HG03108 (cell line): Measurements from ENCODE around the gene CETN3.
A peak's percentile ranks its signal among the peaks of the same experiment; 100 is the strongest.

Source experiments
- ATAC-seq: cut with Tn5 transposase; IDR thresholded peaks from one replicate; pipeline ENCODE4 v1.9.1; 2021; ENCODE audit warnings: moderate library complexity; ENCODE audit not compliant: unreplicated experiment

CETN3 gene

DNA sequence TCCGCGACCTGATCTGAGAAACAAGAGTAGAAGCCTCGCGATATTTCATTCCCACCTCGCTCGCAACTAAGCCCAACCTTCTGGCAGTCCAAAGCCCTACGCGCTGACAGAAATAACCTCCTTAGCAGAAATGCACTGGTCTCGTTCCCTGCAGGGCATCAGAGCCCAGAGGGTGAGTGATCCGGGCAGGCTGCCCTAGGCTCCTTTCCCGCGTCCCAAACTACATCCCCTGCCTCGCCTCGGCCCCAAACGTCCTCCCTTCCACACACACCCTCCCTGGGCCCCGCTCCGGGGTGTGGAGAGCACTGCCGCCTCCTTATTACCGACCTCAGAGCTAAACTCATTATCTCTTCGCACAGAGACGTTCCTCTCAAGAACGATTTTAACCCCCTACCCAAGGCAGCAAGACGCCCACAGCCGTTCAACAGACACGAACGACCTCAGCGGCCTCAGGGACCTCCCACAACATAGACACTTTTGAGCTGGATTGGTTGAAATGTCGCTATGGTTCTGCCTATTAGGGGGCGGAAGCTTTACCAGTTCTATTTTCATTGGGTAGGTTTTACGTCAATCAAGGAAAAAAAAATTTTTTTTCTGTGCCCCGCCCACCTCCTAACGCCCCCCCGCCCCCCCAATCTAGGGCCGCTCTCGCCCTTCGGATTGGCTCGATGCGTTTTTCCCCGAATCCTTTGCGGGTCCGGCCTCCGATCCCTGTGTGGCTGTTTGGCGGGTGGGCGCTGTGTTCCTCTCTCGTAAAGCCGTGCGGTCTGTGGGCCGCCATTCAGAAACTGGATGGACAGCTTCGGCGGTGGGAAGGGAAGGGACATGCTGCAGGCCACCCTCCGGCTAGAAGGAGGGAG is at the start of gene CETN3:
CETN3 (minus strand) TSS at position 439 of the 860 bp plus-strand sequence; CDS start at position 344, 95 bp downstream.
- peak; percentile 91 for ATAC-seq

DNA sequence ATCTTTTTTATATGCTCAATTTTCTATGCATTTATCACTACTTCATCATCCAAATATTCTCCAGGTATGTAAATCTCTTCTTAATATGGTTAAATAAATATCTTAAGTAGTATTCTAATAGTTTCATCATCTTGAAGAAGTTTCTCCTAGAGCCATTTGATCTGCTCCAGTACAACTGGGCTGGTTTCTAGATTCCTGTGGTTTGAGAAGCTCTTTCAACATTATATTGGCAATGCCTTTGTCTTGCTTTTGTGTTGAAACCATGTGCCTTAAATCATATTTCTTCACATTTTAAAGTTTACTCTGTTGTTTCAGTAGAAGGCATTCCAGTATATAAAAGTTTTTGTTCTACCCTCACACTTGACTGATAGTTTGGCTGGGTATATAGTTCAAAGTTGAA is 37.4 kb upstream of the CETN3 start:
- ATAC-seq: no peak

DNA sequence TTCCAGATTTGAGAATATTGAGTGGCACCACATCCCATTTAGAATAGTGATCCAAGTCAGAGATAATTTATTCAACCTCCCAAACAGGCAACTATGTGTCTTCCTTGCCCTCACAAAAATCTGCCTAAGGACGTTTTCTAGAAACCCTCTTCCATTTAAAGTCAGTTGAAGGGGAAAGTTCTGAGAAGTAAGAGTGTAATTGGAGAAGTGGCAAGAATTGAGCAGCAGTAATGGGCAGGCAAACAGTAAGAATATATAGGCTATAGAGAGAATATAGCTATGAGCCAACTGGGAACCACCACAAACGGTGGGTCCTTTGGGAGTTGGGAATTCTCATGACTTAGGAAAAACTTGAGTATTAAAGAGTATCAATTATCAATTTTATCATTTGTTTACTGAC is 31.1 kb upstream of the CETN3 start:
- ATAC-seq: no peak

DNA sequence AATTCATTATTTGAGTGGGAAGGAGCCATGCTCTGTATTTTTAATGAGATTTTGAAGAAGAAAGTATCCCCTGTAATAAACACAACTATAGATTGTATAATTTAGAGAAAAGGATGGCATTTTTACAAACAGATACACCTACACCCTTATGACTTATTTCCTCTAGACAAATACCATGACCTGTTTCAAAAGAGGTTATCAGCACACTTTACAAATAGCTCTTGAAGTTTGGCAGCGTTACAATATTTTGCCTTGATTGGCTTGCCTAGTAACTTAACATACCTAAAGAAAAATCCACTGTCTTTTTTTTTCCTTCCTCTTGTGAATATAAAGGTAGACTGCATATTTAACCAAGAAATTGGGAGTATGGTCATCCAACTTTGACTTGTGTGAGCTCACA is 28.5 kb upstream of the CETN3 start:
- no peak for ATAC-seq

DNA sequence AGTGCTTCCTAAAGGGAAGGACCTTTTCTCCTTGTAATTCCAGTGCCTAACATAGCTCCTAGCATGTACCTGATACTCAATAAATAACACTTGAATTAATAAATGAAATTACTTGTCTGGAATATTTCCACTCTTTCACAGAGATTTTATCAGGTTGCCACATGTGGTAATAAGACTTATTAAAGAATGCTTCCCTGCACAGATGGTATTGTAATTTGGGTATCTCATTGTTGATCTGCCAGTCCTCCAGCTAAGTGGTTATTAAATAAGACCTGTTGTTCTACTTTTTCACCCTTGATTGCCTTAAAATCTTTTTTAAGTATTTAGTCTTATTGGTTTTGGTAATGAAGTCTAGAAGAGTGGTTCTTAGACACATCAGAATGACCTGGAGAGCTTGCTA is 28.1 kb upstream of the CETN3 start:
- ATAC-seq: no peak

DNA sequence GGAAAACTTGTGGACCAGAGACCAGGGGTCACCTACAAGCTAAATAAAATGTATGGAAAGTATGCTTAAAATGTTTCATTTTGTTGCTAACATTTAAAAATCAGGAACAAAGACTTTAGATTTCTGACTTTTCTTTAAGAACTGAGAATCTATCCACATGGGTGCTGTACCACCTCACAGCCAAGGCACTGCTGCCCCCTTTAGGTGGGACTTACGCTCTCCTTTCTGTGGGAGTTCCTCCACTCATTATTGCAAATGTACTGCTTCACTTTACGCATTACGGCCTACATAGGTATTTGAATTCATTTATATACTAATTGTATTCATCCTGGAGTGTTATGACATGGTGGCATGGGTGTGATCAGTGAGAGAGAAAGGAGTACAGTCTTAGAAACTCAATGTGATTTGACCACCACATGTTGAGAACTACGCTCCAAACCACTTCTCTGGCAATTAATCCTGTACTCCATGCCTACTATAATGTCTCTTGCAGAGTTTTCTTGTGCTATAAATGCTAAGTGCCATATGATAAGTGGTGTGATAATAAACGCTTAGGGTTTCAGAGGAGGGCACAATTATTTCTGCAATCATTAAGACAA is 24.7 kb upstream of the CETN3 start:
- ATAC-seq: peak; percentile 50

DNA sequence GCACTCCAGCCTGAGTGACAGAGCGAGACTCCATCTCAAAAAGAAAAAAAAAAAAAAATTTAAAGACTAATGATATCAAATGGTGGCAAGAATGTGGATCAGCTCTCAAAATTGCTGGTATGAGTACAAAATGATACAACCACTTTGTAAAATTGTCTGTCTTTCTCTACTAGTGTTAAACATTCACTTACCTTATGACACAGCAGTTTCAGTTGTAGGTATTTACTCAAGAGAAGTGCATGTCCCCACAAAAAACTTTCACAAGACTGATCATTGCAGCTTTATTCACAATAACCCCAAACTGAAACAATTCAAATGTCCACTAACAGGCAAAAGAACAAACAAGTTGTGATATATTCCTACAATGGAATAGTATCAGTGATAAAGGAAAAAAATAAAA is 14.7 kb upstream of the CETN3 start:
- peak; percentile 66 for ATAC-seq

DNA sequence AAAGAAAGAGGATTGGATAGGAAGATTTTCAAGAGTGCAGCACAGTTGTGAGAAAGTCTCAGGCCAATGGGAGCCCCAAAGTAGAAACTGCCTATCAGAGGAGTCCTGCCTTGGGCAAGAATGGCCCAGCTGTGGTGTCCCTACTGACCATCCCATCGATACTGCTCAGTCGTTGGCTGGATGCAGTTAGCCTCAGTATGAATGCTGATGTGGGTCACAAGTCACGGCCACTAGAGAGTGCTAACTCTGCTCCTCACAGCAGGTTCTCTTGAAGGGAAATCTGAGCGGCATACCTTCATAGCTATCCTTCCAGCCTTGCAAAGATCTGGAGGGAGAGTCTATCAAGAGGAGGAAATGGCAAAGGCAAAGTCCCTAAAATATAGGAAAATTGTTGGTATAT is 11.6 kb upstream of the CETN3 start:
- no peak for ATAC-seq

DNA sequence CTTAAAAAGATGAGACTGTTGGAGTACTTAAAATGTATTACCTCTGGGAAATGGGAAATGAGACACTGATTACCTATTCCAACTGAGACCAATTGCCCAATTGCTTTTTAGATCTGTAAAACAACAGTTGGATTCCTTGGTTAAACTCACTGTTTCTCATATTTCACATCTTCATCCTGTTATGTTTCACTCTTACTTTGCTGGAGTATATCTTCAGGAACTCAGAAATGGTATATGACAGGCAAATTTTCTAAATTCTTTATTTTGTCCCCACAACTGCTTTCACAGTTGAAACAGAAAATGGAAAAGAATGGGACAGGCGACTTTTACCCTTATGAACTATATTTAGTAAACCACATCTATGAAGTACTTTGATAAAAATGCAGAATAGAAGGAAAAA is 8.7 kb upstream of the CETN3 start:
- no peak for ATAC-seq

DNA sequence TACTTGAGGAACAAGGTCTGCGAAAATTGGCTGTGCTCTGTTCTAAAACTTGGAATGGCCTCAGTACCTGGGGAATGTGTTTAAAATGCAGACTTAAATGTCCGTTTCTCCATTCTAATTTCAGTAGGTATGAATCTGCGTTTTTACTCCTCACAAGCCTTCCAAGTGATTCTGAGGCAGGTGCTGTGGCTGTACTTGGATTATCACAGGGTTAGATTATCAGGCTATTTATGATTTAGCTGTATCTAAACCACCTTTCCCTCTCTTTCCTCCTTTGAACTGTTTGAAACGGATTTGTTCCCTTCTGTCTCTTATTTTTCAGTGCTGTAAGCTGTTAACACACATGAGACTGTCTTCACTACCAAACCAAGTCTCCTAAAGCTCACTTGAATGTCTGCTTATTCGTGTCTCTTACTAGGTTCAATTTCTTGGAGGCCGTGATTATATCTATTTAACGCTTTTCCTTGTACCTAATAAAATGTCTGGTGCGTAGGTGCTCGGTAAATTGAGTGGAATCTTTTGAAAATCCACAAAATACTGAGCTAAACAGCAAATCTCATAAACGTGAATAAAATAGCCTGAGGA is 714 bp upstream of the CETN3 start:
- no peak for ATAC-seq

DNA sequence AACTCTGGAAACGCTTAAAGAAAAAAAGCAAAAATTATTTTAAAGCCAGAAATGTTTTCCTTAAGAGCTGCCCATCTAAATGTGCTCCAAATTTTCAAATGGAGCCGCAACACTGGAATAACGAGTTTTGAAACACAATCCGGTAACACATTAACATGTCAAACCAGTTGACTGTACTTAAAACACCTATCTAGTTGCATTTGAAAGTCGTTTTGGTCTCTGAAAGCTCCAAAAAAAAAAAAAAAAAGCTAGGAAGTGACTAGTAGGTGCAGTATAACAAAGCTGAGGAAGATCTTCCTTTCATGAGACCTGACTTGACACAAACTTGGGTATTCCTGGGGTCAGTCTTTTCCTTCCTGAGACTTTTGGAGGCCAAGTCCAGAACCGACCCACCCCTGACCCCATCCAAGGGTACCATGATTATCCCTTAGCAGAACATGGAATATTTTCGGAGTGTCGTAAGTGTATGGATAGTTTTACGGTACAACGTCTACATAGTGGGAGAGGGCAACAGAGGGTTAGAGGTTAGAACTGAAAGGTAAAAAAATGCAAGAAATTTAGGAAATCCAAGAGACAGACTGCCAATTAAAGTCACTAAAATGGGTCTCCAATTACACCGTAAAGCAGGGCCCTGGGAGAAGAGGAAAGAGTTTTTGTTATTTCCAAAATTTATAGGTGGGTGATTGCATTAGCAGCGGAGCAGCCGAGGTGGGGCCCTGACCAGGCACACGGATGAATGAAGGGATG is 812 bp downstream of the CETN3 start:
- ATAC-seq: no peak

DNA sequence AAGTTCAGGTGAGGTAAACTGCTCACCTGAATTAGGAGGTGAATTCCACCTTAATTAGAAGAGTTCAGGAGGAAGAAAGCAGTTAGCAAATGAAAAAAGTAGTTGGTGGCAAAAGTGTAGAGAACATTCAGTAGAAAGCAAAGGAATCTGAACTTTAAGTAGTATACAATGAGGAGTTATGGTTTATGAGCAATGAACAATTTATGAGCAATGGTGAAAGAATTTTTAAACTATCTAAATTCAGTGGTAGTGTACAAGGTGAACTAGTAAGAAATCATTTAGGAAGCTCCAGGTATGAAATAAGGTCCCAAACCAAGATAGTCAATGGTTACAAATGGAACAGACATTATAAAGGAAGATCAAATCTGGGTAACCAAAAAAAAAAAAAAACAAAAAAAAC is 3.1 kb downstream of the CETN3 start:
- no peak for ATAC-seq

DNA sequence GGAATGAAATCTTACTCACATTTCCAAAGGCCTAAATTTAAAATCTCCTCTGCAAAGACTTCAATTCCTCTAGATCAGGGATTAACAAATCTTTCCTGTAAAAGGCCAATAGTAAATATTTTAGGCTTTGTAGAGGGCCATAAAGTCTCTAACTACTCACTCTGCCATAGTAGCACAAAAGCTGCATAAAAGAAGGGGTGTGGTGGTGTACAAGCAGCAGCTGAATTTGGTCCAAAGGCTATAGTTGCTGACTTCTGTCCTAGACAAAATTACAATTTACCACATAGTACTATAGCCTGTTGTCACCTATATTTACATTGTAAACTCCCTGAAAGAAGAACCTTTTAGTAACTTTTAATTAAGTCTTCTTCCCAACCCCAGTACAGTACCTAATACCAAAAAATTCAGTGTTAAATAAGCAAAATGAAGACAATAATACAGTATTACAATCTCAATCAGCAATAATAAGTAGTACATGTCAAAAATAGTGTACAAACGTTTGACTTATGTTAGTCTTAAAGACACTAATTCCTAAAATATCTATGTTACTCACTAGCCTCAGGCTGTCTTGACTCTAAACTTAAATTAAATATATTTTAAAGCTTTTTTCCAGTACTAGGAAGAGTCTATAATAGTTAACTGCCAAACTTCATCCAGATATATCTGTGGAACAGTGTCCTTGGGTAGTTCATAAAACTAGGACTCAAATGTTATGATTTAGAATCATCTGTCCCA is 6.9 kb downstream of the CETN3 start:
- ATAC-seq: no peak

DNA sequence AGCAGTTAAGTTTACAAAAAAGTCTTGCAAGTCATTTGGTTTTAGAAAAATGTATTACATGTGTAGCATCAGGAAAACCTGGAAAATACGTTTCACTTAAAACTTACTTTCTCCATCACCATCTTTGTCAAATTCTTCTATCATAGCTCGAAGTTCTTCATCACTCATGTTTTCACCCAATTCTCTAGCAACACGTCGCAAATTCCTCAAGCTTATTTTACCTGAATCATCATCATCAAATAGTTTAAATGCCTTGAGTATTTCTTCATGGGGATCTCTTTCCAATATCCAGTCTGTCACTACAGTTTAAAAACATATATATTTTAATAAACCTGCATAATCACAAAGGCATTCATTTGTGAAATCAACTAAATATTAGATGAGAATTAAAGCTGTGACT is 10.3 kb downstream of the CETN3 start:
- ATAC-seq: no peak

DNA sequence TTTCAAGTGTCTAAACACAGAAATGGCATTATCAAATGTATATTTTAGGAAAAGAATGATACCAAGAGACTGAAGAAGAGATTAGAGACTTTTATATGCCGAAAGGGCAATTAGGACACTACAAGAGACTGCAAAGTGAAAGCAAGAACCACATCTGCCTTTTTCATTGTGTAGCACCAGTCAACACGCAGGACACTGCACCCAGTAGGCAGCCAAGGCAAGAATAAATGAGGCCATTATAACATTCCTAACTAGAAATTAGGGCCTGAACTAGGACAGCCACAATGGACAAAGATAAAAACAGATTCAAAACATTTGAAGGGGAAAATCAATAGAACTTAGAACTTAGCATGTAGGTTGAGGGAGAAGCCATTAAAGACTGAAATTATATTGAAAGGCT is 10.8 kb downstream of the CETN3 start:
- ATAC-seq: no peak

DNA sequence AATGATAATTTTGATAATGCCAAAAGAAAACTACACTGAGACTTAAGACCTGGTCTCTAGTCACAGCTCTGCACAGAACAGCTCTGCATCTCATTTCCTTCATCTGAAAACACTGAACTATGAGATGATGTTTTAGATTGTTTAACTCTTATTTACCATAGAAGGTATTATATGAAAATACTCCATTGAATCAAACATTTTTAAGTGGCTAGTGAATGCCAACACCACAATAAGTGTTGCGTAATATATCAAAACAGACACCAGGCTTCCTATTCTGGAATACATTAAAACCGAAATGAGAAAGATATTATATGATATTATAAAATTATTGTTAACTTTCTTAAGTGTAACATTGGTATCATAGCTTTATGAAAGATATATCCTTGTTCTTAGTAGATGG is 14.6 kb downstream of the CETN3 start:
- ATAC-seq: no peak

DNA sequence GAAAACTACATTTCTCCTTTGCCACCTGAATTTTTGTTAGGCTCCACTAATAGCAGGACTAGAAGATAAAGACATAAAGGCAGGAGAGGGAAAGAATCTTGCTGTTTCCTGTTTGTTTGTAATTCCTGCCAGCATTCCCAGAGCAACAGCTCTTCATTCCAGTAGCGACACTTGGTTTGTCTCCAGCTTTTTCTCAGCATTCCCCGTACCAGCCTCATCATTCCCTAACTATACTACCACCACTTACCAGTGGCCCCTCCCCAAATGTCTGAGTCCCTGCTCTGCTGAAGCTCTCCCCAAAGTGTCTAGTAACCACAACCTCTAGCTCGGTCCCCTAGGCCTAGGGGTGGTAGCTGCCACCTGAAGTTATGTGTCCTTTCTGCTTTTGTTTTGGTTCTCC is 18.6 kb downstream of the CETN3 start:
- no peak for ATAC-seq

DNA sequence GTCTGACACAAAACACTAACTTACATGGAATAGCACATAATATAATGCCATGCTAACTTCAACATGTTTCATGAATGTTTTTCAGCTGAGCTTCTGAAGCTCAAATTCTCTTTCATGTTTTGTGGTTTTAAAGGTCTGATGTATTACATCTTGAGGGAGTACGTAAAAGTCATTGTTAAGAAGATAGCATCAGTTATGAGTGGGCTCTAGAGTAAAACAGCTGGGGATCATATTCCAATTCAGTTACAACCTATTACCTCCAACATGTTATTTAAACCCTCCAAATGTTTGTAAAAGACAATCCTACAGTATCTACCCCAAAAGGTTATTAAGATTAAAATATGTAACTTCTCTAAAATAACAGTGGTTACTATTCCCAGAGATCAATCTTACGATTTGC is 19.2 kb downstream of the CETN3 start:
- ATAC-seq: no peak

DNA sequence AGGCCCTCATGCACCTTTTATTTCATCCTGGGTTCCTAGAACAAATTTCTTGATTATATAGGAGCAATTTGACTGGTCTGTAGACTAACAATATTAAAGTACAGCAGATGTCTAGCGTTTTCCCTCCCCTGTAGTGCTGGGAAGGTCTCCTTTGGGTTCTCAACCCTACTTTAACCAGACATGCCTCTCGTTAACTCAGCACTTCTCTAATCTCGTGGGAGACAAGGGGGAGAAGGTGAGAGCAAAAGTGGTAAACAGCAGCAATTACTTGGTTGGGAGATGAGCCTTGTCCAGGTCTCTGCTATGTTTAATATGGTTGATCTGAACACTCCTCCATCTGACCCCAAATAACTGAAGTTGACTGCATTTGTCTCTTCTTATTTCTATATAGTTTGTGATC is 22.0 kb downstream of the CETN3 start:
- no peak for ATAC-seq

DNA sequence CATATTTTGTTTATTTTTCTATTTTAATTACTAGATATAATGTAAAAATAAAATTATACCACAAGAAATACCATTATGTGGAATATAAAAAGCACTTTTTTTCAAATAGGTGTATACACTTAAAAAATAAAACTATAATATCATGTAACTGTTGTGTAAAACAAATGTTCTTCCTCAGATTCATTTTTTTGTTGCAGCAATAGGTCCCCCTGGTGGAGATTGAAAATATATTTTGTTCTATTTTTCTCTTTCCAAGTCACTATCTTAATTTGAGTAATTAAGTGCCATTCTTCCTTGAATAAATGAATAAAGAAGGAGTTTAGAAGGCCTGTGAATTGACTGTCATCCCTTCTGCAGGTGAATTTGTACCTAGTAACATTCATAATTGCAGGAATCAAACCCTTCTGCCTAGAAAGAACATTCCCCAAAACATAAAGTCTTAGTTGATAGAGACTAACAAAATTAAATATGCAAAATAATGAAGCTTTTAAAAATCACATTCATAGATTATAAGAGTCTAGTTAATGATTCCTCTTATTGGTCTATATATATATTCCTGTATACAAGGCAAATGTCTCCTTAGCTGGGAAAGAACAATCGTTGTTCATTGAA is 23.4 kb downstream of the CETN3 start:
- no peak for ATAC-seq

DNA sequence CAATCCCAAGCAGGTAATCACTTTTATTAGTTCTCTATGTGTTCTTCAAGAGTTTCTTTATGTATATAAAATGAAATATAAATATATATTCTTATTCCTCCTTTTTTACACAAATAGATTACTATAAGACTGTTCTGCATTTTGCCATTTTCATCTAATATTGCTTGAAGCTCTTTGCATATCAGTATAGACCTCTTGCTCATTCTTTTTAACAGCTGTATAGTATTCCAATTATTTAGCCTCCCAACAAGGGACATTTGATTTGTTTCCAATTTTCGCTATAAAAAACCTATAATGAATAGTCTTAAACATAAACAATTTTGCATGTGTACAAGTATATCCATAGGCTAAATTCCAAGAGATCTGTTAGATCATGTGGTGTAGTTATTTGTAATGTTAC is 25.2 kb downstream of the CETN3 start:
- ATAC-seq: no peak
